ENCODE data around the gene DMC1. TPM values are rescaled to one million over a fixed set of nuclear protein-coding genes. Genes with fewer than 3 reads are reported as not detected.

Gene DMC1
- total RNA-seq, 1 experiment from 2014 or later, result 0.89 TPM

- Histone ChIP-seq H3K9me3 (ENCODE audit: control insufficient read depth in 1 of 2, insufficient read depth in 1 of 2, low read depth in 1 of 2, low read length in 2 of 2) (peaks cover 0 to 7% of the 10 kb centered on the region in 2 experiments; a peak in 1 of 4 replicates), H3K9me2 (ENCODE audit: insufficient read depth) (no peaks in the 10 kb centered on the region), H3K9ac (ENCODE audit: low read length) (no peak overlapping the region), H3K4me3 (replicated peaks in 1 of 2; ENCODE audit: low read depth in 1 of 2, low read length in 2 of 2) (no peak overlapping the region), H4K20me1 (ENCODE audit: insufficient read depth) (no peaks in the 10 kb centered on the region), H3K79me2 (ENCODE audit: insufficient read depth, low read length) (no peaks in the 10 kb centered on the region), H3K36me3 (ENCODE audit: control insufficient read depth in 1 of 2, insufficient read depth in 2 of 2, low read length in 2 of 2) (no peaks in the 10 kb centered on the region), H3K27ac (ENCODE audit: low read depth, low read length) (no peak overlapping the region), H2AFZ (ENCODE audit: low read depth, low read length, poor library complexity, severe bottlenecking) (no peak overlapping the region), H3K27me3 (ENCODE audit: insufficient read depth, low read length) (no peaks in the 10 kb centered on the region), H3K4me2 (ENCODE audit: low read length) (no peak overlapping the region), H3K4me1 (ENCODE audit: control insufficient read depth in 1 of 2, insufficient read depth in 2 of 2, low read length in 2 of 2) (no peaks in the 10 kb centered on the region)
- no peak for ATAC-seq
- no TSS peak for BruUV-seq (replicated peaks)
- POLR2A ChIA-PET, result no interaction called here
- intact Hi-C loops (cut with micrococcal nuclease), result no loop called here
- TF ChIP-seq TCF7L2 (IDR thresholded peaks at IDR 0.05; ENCODE audit: borderline replicate concordance, extremely low read depth, insufficient read depth, insufficient read length) (no peak), EZH2 (IDR thresholded peaks at IDR 0.05) (no peak), CEBPB (IDR thresholded peaks at IDR 0.05; ENCODE audit: low read depth) (no peak), CBX3 (IDR thresholded peaks at IDR 0.05; ENCODE audit: low read depth) (no peak), ZNF274 (IDR thresholded peaks at IDR 0.05; ENCODE audit: low read depth, low read length) (no peak), SRF (IDR thresholded peaks at IDR 0.05; ENCODE audit: low read depth) (no peak), YY1 (IDR thresholded peaks at IDR 0.05; ENCODE audit: extremely low read depth, insufficient replicate concordance, low read depth, low read length) (no peak), RAD21 (IDR thresholded peaks at IDR 0.05; ENCODE audit: low read depth) (no peak), JUND (IDR thresholded peaks at IDR 0.05) (no peak)
- TF ChIP-seq, protein P1, sequence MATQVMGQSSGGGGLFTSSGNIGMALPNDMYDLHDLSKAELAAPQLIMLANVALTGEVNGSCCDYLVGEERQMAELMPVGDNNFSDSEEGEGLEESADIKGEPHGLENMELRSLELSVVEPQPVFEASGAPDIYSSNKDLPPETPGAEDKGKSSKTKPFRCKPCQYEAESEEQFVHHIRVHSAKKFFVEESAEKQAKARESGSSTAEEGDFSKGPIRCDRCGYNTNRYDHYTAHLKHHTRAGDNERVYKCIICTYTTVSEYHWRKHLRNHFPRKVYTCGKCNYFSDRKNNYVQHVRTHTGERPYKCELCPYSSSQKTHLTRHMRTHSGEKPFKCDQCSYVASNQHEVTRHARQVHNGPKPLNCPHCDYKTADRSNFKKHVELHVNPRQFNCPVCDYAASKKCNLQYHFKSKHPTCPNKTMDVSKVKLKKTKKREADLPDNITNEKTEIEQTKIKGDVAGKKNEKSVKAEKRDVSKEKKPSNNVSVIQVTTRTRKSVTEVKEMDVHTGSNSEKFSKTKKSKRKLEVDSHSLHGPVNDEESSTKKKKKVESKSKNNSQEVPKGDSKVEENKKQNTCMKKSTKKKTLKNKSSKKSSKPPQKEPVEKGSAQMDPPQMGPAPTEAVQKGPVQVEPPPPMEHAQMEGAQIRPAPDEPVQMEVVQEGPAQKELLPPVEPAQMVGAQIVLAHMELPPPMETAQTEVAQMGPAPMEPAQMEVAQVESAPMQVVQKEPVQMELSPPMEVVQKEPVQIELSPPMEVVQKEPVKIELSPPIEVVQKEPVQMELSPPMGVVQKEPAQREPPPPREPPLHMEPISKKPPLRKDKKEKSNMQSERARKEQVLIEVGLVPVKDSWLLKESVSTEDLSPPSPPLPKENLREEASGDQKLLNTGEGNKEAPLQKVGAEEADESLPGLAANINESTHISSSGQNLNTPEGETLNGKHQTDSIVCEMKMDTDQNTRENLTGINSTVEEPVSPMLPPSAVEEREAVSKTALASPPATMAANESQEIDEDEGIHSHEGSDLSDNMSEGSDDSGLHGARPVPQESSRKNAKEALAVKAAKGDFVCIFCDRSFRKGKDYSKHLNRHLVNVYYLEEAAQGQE (IDR thresholded peaks at IDR 0.05; ENCODE audit: low read depth), result no peak
- CTCF ChIA-PET, result interaction anchor here (0.6 kb wide), 1 partner anchor 118 kb away, joined by 3 read pairs; no protein-coding TSS in a partner anchor
- RAD21 ChIA-PET (ENCODE audit: low non-redundant PET in 1 of 2, low total read pairs in 2 of 2, uncharacterized antibody in 2 of 2, unreplicated experiment in 2 of 2), result no interaction called here
- no peak for DNase-seq (ENCODE audit: low read depth, low spot score)
Measured at GRCh38 chr22:38540701-38541100, 29.3 kb downstream of the DMC1 start.

Measured in HCT116 (cell line).